CD4-positive, alpha-beta T cell (primary cell): ENCODE measurements around the gene ABCA6. TPM values are rescaled to one million over a fixed set of nuclear protein-coding genes. Genes with fewer than 3 reads are reported as not detected.
A peak's percentile ranks its signal among the peaks of the same experiment; 100 is the strongest.

Experiments used
- ATAC-seq: fragments of 200-7000 bp; cut with Tn5 transposase; one replicate; pipeline ENCODE4 v1.10.0; 2022; ENCODE audit warnings: mild to moderate bottlenecking; ENCODE audit not compliant: poor library complexity
- CTCF ChIA-PET: fragments of 350-600 bp; sonication (Branson Sonifier 250); formaldehyde crosslinking; loops from one replicate; lab custom pipeline; 2021; ENCODE audit warnings: antibody characterized with exemption, inconsistent platforms; lab: Charles Lee
- POLR2A ChIA-PET: fragments of 350-600 bp; sonication (Branson Sonifier 250); formaldehyde crosslinking; loops from one replicate; lab custom pipeline; 2021; ENCODE audit warnings: antibody characterized with exemption, inconsistent platforms; lab: Charles Lee
- DNase-seq, 14 experiments: peaks; one replicate each; pipeline ENCODE4 v3.0.0-alpha.2; 2013 to 2020; ENCODE audit warnings: mixed read lengths in 2 of 14
- H3K27ac ChIP-seq, 2 donors: one replicate each; pipeline versions ENCODE4 v1.5.1 to v1.7.0; 2013; ENCODE audit warnings: low read length in 2 of 2, low read depth in 1 of 2, mild to moderate bottlenecking in 1 of 2
- H3K27me3 ChIP-seq, 2 experiments: 1 replicate in 1 of 2; 2 replicates in 1 of 2; pipeline versions ENCODE4 v1.6.1 to v1.7.0; 2013; ENCODE audit warnings: low read length in 2 of 2, control low read depth in 1 of 2, mild to moderate bottlenecking in 1 of 2, moderate library complexity in 1 of 2; ENCODE audit not compliant: insufficient read depth in 2 of 2, control insufficient read depth in 1 of 2
- H3K36me3 ChIP-seq: one replicate; pipeline ENCODE4 v1.6.1; 2013; ENCODE audit warnings: low read length, control low read depth; ENCODE audit not compliant: insufficient read depth
- H3K4me1 ChIP-seq: one replicate; pipeline ENCODE4 v1.6.1; 2013; ENCODE audit warnings: low read length, control low read depth; ENCODE audit not compliant: insufficient read depth
- H3K4me3 ChIP-seq: one replicate; pipeline ENCODE4 v1.5.1; 2013; ENCODE audit warnings: mild to moderate bottlenecking, low read length, moderate library complexity
- H3K9me3 ChIP-seq, 2 experiments: 1 replicate in 1 of 2; 2 replicates in 1 of 2; pipeline versions ENCODE4 v1.6.1 to v1.7.0; 2013; ENCODE audit warnings: low read length in 2 of 2, mild to moderate bottlenecking in 2 of 2, control low read depth in 1 of 2, moderate library complexity in 1 of 2; ENCODE audit not compliant: control insufficient read depth in 1 of 2, insufficient read depth in 1 of 2
- H3K27ac Mint-ChIP-seq: one replicate; pipeline ENCODE4 v1.8.0; 2020; ENCODE audit warnings: mixed read lengths
- H3K27me3 Mint-ChIP-seq: one replicate; pipeline ENCODE4 v1.8.0; 2021; ENCODE audit warnings: mixed read lengths
- H3K36me3 Mint-ChIP-seq: one replicate; pipeline ENCODE4 v1.8.0; 2021; ENCODE audit warnings: low read depth, mixed read lengths
- H3K4me1 Mint-ChIP-seq: one replicate; pipeline ENCODE4 v1.8.0; 2021; ENCODE audit warnings: low read depth, mixed read lengths
- H3K4me3 Mint-ChIP-seq: one replicate; pipeline ENCODE4 v1.8.0; 2020; ENCODE audit warnings: mild to moderate bottlenecking, mixed read lengths
- H3K9me3 Mint-ChIP-seq: one replicate; pipeline ENCODE4 v1.8.0; 2020; ENCODE audit warnings: mixed read lengths
- intact Hi-C, 2 experiments: fragments of 100-400 bp; cut with DNase I in 1 of 2; cut with micrococcal nuclease in 1 of 2; formaldehyde crosslinking; loops; one replicate each; pipeline versions ENCODE4 v1.15.1 to v1.9.0; 2023 to 2025; cut with DNase I, micrococcal nuclease
- total RNA-seq, 174 experiments: library from RNA in 2 of 174; stranded (reverse) in 2 of 174; gene quantifications; one replicate each; pipeline ENCODE4 v1.2.3 and lab custom pipeline; 2021 to 2026
- TF ChIP-seq, protein P1 (sequence below): fragments of 200-600 bp; IDR thresholded peaks from one replicate; pipeline ENCODE4 v1.8.0; 2022; ENCODE audit warnings: antibody characterized with exemption, mild to moderate bottlenecking

The ABCA6 gene
- total RNA-seq, 2 experiments from 2014 or later = 0.22 to 0.25 TPM

DNA sequence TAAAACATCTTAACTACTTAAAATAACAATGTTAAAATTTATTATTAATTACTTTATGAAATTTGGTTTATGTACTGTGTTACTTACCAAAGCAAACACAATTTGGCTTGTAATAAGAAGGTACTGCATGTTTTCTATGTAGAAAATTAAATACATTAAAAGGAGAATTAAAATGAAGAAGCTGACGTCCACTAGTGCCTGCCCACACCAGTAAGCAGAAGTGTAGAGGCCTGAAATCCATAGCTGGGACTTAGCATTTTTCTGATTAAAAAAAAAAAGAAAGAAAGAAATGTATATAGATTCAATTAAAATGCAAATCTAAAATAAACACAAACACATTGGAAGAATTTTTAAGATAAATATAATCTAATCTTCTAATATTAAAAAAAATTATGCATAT lies 45.2 kb downstream of the ABCA6 start:
- Mint-ChIP-seq H3K27me3 (peaks cover 10% of the 10 kb centered on the region), H3K36me3 (no peaks in the 10 kb centered on the region)

DNA sequence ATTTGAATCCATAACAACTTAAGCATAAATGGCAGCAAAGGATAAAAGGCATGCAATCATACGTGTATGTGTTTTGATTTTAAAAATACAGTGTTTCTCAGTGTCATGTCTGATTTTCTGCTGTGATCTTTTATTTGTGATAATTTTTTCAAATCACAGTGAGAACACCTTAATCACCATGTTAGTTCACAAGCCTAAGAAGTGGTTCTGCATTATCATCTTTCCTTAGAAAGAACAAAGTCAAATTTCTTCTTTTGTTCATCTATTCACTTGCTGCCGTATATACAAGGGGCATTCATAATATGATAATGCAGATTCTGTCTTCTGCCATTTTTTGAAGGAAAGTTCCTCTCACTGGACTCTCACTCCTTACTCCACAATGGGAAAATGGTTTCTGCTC lies 47.7 kb downstream of the ABCA6 start:
- Histone ChIP-seq H3K27me3 (no peaks in the 10 kb centered on the region), H3K9me3 (no peaks in the 10 kb centered on the region), H3K36me3 (no peaks in the 10 kb centered on the region), H3K4me1 (no peaks in the 10 kb centered on the region), H3K27ac (no peak overlapping the region), H3K4me3 (no peak overlapping the region)
- TF ChIP-seq, protein P1, sequence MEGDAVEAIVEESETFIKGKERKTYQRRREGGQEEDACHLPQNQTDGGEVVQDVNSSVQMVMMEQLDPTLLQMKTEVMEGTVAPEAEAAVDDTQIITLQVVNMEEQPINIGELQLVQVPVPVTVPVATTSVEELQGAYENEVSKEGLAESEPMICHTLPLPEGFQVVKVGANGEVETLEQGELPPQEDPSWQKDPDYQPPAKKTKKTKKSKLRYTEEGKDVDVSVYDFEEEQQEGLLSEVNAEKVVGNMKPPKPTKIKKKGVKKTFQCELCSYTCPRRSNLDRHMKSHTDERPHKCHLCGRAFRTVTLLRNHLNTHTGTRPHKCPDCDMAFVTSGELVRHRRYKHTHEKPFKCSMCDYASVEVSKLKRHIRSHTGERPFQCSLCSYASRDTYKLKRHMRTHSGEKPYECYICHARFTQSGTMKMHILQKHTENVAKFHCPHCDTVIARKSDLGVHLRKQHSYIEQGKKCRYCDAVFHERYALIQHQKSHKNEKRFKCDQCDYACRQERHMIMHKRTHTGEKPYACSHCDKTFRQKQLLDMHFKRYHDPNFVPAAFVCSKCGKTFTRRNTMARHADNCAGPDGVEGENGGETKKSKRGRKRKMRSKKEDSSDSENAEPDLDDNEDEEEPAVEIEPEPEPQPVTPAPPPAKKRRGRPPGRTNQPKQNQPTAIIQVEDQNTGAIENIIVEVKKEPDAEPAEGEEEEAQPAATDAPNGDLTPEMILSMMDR = no peak
- no peaks in the 10 kb centered on the region for H3K36me3 Mint-ChIP-seq
- no peak overlapping the region for H3K4me3 Mint-ChIP-seq
- no peaks in the 10 kb centered on the region for H3K9me3 Mint-ChIP-seq
- DNase-seq (no peak), ATAC-seq (no peak)
- intact Hi-C loops = no loop called here
- H3K27me3 Mint-ChIP-seq = peaks cover 10% of the 10 kb centered on the region
- ChIA-PET POLR2A (no interaction called here), CTCF (no interaction called here)
- H3K4me1 Mint-ChIP-seq = peaks cover 6% of the 10 kb centered on the region
- H3K27ac Mint-ChIP-seq = no peak overlapping the region

More for the DNA sequence above, 45.2 kb downstream of the ABCA6 start:
- ChIA-PET POLR2A (no interaction called here), CTCF (no interaction called here)
- no peaks in the 10 kb centered on the region for H3K27me3 ChIP-seq
- intact Hi-C loops = no loop called here
- H3K4me1 Mint-ChIP-seq = peaks cover 6% of the 10 kb centered on the region
- DNase-seq = no peak
- H3K4me3 Mint-ChIP-seq = no peak overlapping the region
- no peaks in the 10 kb centered on the region for H3K4me1 ChIP-seq
- no peak overlapping the region for H3K27ac Mint-ChIP-seq
- H3K27ac ChIP-seq = no peak overlapping the region
- no peaks in the 10 kb centered on the region for H3K9me3 ChIP-seq
- TF ChIP-seq, protein P1 = no peak
- ATAC-seq = no peak
- H3K36me3 ChIP-seq = no peaks in the 10 kb centered on the region
- H3K4me3 ChIP-seq = no peak overlapping the region
- no peaks in the 10 kb centered on the region for H3K9me3 Mint-ChIP-seq

DNA sequence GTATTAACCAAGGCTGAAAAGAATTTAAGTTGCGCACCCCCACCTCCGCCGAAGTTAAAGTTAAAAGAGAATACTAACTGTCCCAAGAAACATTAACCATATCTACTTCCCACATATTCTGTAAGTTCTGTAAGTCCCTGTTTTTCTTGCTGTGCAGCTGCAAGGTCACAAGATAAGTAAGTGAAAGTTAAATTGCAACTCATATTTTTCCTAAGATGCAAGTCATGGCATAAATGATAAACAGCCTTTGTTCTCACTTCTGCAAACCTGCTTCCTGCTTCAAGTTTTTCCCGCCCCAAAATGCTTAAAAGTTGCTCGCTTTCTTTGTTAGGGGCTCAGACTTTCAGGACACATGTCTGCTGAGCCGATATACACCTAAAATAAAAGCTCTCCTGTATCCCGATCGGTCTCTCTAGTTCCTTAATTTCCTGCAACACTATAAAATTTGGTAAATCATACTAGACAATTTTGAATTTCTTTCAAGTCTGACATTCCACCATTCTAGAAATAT lies 48.4 kb downstream of the ABCA6 start:
- no peaks in the 10 kb centered on the region for H3K36me3 Mint-ChIP-seq
- Histone ChIP-seq H3K4me1 (no peaks in the 10 kb centered on the region), H3K36me3 (no peaks in the 10 kb centered on the region), H3K4me3 (no peak overlapping the region), H3K9me3 (no peaks in the 10 kb centered on the region), H3K27ac (no peak overlapping the region), H3K27me3 (no peaks in the 10 kb centered on the region)
- H3K27ac Mint-ChIP-seq = no peak overlapping the region
- no peak for ATAC-seq
- POLR2A ChIA-PET = no interaction called here
- H3K9me3 Mint-ChIP-seq = no peaks in the 10 kb centered on the region
- TF ChIP-seq, protein P1 = no peak
- peaks cover 10% of the 10 kb centered on the region for H3K27me3 Mint-ChIP-seq
- CTCF ChIA-PET = no interaction called here
- no peak overlapping the region for H3K4me3 Mint-ChIP-seq
- DNase-seq = peak in 1 of 14 experiments; percentile 8
- intact Hi-C loops = no loop called here
- H3K4me1 Mint-ChIP-seq = peaks cover 6% of the 10 kb centered on the region
